PC-3 (cell line): ENCODE data around the gene HIVEP3. TPM values are rescaled to one million over a fixed set of nuclear protein-coding genes. Genes with fewer than 3 reads are reported as not detected.

Source experiments
- ATAC-seq: fragments of 200-7000 bp; cut with Tn5 transposase; 2 replicates; pipeline ENCODE4 v1.9.1; 2020; ENCODE audit warnings: mild to moderate bottlenecking, moderate library complexity
- BruUV-seq: library from RNA; stranded (reverse); fragments of 400-500 nt; replicated peaks from 2 replicates; lab custom pipeline; 2021; lab: Mats Ljungman, UMichigan
- CTCF ChIA-PET: fragments of 300-600 bp; sonication (Branson Sonifier 250); formaldehyde crosslinking; loops from one replicate; lab custom pipeline; 2022; ENCODE audit warnings: antibody characterized with exemption; lab: Charles Lee
- POLR2A ChIA-PET: fragments of 300-600 bp; sonication (Branson Sonifier 250); formaldehyde crosslinking; loops from one replicate; lab custom pipeline; 2022; ENCODE audit warnings: antibody characterized with exemption; ENCODE audit not compliant: unreplicated experiment; lab: Charles Lee
- DNase-seq: peaks from one replicate; pipeline ENCODE4 v3.0.0-alpha.2; 2015
- H2AFZ ChIP-seq: fragments of 300-600 bp; sonication (generic); 2 replicates; pipeline ENCODE4 v1.6.0; 2016; ENCODE audit warnings: antibody characterized with exemption, low read length
- H3F3A ChIP-seq: fragments of 300-600 bp; sonication (generic); one replicate; pipeline ENCODE4 v1.6.0; 2017; ENCODE audit warnings: antibody characterized with exemption, low read length, control low read depth, mild to moderate bottlenecking; ENCODE audit not compliant: unreplicated experiment
- H3K27ac ChIP-seq: fragments of 300-600 bp; sonication (generic); 2 replicates; pipeline ENCODE4 v1.5.1; 2016; ENCODE audit warnings: mild to moderate bottlenecking, low read length
- H3K27me3 ChIP-seq: fragments of 300-600 bp; sonication (generic); 2 replicates; pipeline ENCODE4 v1.6.1; 2016; ENCODE audit warnings: low read length, mixed read lengths
- H3K36me3 ChIP-seq: fragments of 300-600 bp; sonication (generic); 2 replicates; pipeline ENCODE4 v1.6.1; 2016; ENCODE audit warnings: low read depth, mixed run types, low read length, mixed read lengths
- H3K4me1 ChIP-seq: fragments of 300-600 bp; sonication (generic); 2 replicates; pipeline ENCODE4 v1.5.1; 2016; ENCODE audit warnings: low read length; ENCODE audit not compliant: insufficient read depth
- H3K4me2 ChIP-seq: fragments of 300-600 bp; sonication (generic); 2 replicates; pipeline ENCODE4 v1.6.0; 2016; ENCODE audit warnings: low read length
- H3K4me3 ChIP-seq: fragments of 300-600 bp; sonication (generic); 2 replicates; pipeline ENCODE4 v1.5.1; 2016; ENCODE audit warnings: mild to moderate bottlenecking, low read length, mixed read lengths
- H3K79me2 ChIP-seq: fragments of 300-600 bp; sonication (generic); 2 replicates; pipeline ENCODE4 v1.6.1; 2017; ENCODE audit warnings: low read length, mixed read lengths
- H3K9ac ChIP-seq: fragments of 300-600 bp; sonication (generic); 2 replicates; pipeline ENCODE4 v1.6.0; 2016; ENCODE audit warnings: mild to moderate bottlenecking, low read length
- H3K9me2 ChIP-seq: fragments of 300-600 bp; sonication (generic); replicated peaks from 2 replicates; pipeline ENCODE4 v1.6.1; 2016; ENCODE audit warnings: mixed run types, low read length, mixed read lengths
- H3K9me3 ChIP-seq: fragments of 300-600 bp; sonication (generic); 2 replicates; pipeline ENCODE4 v1.6.1; 2016; ENCODE audit warnings: low read length, mixed read lengths
- H4K20me1 ChIP-seq: fragments of 300-600 bp; sonication (generic); 2 replicates; pipeline ENCODE4 v1.6.1; 2016; ENCODE audit warnings: low read length, mixed read lengths
- EZH2 ChIP-seq: fragments of 300-600 bp; sonication (generic); IDR thresholded peaks from one replicate; pipeline ENCODE4 v1.6.1; 2017; ENCODE audit warnings: antibody characterized with exemption, mild to moderate bottlenecking, low read length; ENCODE audit not compliant: unreplicated experiment
- EZH2phosphoT487 ChIP-seq: fragments of 300-600 bp; sonication (generic); IDR thresholded peaks from 2 replicates; pipeline ENCODE4 v1.6.1; 2018; ENCODE audit warnings: mild to moderate bottlenecking, antibody characterized with exemption, low read length, borderline replicate concordance
- intact Hi-C: fragments of 100-400 bp; cut with micrococcal nuclease; formaldehyde crosslinking; loops from 2 replicates; pipeline ENCODE4 v1.9.0; 2023
- total RNA-seq: library from RNA; depleted of rRNA; stranded (reverse); fragments of >200 nt; gene quantifications from 2 replicates; pipeline ENCODE4 v1.2.3, GENCODE V29; 2014
- TF ChIP-seq, protein P1 (sequence below): fragments of 300-600 bp; sonication (generic); conservative IDR thresholded peaks from 2 replicates; pipeline ENCODE4 v1.5.1; 2017; ENCODE audit warnings: antibody characterized with exemption, low read depth, mild to moderate bottlenecking, low read length

The HIVEP3 gene
- total RNA-seq, 1 experiment from 2014 or later, result 9.8 TPM

DNA sequence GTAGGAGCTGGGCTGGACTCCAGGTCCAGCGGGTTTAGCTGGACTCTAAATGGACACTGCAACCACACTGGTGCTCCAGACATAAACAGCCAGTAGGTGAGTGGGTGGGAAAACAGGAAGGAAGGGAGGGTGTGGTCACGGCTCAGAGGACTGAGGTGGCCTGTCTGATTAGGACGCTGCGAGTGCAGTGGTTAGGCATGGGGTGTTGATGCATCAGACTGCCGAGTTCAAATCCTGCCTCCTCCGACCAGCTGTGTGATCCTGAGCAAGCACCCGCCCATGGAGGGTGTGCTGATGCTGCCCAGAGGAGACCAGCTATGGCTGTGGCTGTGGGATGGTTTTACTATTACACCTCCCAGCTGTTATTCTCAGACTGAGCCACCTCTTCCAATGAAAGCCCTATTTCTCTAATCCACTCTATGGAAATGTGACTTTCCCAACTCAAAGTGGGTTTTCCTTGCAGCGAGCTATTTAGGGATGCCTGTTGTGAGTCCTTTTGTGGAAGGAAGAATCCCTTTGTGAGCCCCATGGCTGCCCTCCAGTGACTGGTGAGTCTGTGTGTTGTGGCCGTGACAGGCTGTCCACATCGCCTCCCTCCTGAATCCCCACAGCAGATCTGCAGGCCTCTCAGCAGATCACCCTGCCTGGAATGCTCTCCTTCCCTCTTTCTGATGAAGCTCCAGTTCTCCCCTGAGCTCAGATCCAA, 377.7 kb downstream of the HIVEP3 start:
- Histone ChIP-seq H3K27ac (no peak overlapping the region), H3K4me2 (no peak overlapping the region), H3K27me3 (no peaks in the 10 kb centered on the region), H3K9me3 (no peaks in the 10 kb centered on the region), H3K79me2 (no peaks in the 10 kb centered on the region), H3K4me3 (no peak overlapping the region), H4K20me1 (no peaks in the 10 kb centered on the region), H2AFZ (no peak overlapping the region), H3K9me2 (no peaks in the 10 kb centered on the region), H3K9ac (no peak overlapping the region), H3K36me3 (no peaks in the 10 kb centered on the region), H3K4me1 (no peaks in the 10 kb centered on the region), H3F3A (no peaks in the 10 kb centered on the region)
- BruUV-seq, result no TSS peak
- no peak for DNase-seq
- no peak for TF ChIP-seq EZH2phosphoT487
- TF ChIP-seq, protein P1, sequence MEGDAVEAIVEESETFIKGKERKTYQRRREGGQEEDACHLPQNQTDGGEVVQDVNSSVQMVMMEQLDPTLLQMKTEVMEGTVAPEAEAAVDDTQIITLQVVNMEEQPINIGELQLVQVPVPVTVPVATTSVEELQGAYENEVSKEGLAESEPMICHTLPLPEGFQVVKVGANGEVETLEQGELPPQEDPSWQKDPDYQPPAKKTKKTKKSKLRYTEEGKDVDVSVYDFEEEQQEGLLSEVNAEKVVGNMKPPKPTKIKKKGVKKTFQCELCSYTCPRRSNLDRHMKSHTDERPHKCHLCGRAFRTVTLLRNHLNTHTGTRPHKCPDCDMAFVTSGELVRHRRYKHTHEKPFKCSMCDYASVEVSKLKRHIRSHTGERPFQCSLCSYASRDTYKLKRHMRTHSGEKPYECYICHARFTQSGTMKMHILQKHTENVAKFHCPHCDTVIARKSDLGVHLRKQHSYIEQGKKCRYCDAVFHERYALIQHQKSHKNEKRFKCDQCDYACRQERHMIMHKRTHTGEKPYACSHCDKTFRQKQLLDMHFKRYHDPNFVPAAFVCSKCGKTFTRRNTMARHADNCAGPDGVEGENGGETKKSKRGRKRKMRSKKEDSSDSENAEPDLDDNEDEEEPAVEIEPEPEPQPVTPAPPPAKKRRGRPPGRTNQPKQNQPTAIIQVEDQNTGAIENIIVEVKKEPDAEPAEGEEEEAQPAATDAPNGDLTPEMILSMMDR, result no peak
- no peak for TF ChIP-seq EZH2
- CTCF ChIA-PET, result no interaction called here
- ATAC-seq, result no peak
- POLR2A ChIA-PET, result no interaction called here
- intact Hi-C loops, result no loop called here

DNA sequence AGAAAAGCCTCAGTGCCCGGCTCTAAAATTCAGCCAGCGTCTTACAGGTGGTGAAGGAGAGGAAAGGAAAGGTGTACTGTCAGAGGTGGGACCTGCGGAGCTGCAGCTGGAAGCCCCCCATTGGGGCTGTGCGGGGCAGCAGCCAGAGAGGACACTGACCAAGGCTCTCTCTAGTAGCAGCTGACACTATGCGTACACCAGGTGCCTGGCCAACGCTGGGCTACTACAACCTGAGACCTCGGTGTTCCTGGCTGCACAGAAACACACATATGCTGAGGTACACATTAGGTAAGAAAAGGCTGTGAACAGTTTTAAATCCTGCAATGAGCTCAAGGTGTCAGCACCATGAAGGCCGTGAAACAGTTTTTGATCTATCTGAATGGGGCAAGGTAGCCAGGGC, 378.7 kb downstream of the HIVEP3 start:
- H3K9ac ChIP-seq, result no peak overlapping the region
- no peak overlapping the region for H3K4me2 ChIP-seq
- no peaks in the 10 kb centered on the region for H4K20me1 ChIP-seq
- intact Hi-C loops, result no loop called here
- no TSS peak for BruUV-seq
- no peaks in the 10 kb centered on the region for H3K9me2 ChIP-seq
- ATAC-seq, result no peak
- H3K27me3 ChIP-seq, result no peaks in the 10 kb centered on the region
- no peak for DNase-seq
- H2AFZ ChIP-seq, result no peak overlapping the region
- no peak overlapping the region for H3K27ac ChIP-seq
- H3K36me3 ChIP-seq, result no peaks in the 10 kb centered on the region
- no peaks in the 10 kb centered on the region for H3K9me3 ChIP-seq
- H3F3A ChIP-seq, result no peaks in the 10 kb centered on the region
- no peaks in the 10 kb centered on the region for H3K4me1 ChIP-seq
- TF ChIP-seq EZH2, result no peak
- TF ChIP-seq EZH2phosphoT487, result no peak
- TF ChIP-seq, protein P1, result no peak
- no peaks in the 10 kb centered on the region for H3K79me2 ChIP-seq
- CTCF ChIA-PET, result no interaction called here
- POLR2A ChIA-PET, result no interaction called here
- no peak overlapping the region for H3K4me3 ChIP-seq

DNA sequence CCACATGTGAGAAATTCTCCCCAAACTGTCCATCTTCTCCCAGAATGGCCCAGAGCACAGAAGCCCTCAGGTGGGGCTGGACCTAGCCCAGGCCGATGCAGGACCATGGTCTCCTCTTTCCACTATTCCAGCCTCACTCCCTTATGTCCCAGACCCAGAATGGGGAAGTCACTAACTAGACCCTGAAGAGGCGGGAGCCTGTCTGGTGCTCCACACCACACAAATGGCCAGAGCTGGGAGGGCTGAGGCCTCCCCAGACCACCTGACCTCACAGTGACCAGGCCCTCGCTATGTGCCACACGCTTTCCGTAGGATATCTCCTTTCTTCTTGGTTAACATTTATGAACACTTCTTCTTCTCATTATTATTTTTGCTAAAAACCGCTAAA, 379.3 kb downstream of the HIVEP3 start:
- Histone ChIP-seq H3K9ac (no peak overlapping the region), H3K27ac (no peak overlapping the region), H3K4me3 (no peak overlapping the region), H3K27me3 (no peaks in the 10 kb centered on the region), H2AFZ (no peak overlapping the region), H3K79me2 (no peaks in the 10 kb centered on the region), H3K4me1 (no peaks in the 10 kb centered on the region), H4K20me1 (no peaks in the 10 kb centered on the region), H3K4me2 (no peak overlapping the region), H3K9me3 (no peaks in the 10 kb centered on the region), H3K9me2 (no peaks in the 10 kb centered on the region), H3K36me3 (no peaks in the 10 kb centered on the region), H3F3A (no peaks in the 10 kb centered on the region)
- ChIA-PET POLR2A (no interaction called here), CTCF (no interaction called here)
- TF ChIP-seq, protein P1, result no peak
- TF ChIP-seq EZH2phosphoT487 (no peak), EZH2 (no peak)
- BruUV-seq, result no TSS peak
- DNase-seq (no peak), ATAC-seq (no peak)
- intact Hi-C loops, result no loop called here
